NCI-H2107 (cell line): Measurements from ENCODE around the gene RASGRF1.
"Not testable (repeated sequence)": the region's sequence is repeated elsewhere in the genome, so short reads cannot be mapped to it uniquely, and the experiment has no call there.

Source experiments
- DNase-seq: peaks from one replicate; lab custom pipeline; 2025; lab: John Stamatoyannopoulos, UW

Gene RASGRF1, protein sequence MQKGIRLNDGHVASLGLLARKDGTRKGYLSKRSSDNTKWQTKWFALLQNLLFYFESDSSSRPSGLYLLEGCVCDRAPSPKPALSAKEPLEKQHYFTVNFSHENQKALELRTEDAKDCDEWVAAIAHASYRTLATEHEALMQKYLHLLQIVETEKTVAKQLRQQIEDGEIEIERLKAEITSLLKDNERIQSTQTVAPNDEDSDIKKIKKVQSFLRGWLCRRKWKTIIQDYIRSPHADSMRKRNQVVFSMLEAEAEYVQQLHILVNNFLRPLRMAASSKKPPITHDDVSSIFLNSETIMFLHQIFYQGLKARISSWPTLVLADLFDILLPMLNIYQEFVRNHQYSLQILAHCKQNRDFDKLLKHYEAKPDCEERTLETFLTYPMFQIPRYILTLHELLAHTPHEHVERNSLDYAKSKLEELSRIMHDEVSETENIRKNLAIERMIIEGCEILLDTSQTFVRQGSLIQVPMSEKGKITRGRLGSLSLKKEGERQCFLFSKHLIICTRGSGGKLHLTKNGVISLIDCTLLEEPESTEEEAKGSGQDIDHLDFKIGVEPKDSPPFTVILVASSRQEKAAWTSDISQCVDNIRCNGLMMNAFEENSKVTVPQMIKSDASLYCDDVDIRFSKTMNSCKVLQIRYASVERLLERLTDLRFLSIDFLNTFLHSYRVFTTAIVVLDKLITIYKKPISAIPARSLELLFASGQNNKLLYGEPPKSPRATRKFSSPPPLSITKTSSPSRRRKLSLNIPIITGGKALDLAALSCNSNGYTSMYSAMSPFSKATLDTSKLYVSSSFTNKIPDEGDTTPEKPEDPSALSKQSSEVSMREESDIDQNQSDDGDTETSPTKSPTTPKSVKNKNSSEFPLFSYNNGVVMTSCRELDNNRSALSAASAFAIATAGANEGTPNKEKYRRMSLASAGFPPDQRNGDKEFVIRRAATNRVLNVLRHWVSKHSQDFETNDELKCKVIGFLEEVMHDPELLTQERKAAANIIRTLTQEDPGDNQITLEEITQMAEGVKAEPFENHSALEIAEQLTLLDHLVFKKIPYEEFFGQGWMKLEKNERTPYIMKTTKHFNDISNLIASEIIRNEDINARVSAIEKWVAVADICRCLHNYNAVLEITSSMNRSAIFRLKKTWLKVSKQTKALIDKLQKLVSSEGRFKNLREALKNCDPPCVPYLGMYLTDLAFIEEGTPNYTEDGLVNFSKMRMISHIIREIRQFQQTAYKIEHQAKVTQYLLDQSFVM (N-terminal part only)

GRCh38 chr15:79090487-79091203, at the start of gene RASGRF1:
RASGRF1 (minus strand) TSS chr15:79090780; CDS start chr15:79090498, 282 bp downstream.
- no peak for DNase-seq

DNA sequence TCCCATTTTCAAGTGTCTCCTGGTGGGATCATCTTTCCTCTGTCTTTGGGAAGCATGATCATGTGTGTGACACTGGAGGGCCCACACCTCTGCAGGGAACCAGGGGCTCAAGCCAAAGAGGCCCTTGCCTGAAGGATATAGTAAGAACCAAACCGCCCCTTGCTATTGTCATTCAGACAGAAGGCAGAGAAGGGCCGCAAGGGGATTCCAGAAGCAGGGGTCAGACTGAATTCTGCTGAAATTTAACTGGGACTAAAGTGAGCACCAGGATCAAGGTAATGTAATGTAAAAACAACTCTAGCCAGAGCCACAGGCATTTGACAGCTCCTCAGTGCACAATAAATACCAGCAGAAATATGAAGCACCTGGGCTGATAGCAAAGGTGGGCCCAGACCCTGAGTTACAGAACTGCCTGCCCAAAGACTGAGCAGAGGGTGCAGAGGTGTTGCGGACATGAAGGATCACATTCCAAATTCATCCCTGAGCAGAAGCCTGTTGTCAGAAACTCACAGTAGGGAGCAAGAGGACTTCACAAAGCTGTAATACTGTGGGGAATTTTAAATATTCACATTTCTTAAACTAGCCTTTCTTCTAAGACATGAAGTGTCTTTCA, 46.0 kb upstream of the RASGRF1 start:
- no peak for DNase-seq

DNA sequence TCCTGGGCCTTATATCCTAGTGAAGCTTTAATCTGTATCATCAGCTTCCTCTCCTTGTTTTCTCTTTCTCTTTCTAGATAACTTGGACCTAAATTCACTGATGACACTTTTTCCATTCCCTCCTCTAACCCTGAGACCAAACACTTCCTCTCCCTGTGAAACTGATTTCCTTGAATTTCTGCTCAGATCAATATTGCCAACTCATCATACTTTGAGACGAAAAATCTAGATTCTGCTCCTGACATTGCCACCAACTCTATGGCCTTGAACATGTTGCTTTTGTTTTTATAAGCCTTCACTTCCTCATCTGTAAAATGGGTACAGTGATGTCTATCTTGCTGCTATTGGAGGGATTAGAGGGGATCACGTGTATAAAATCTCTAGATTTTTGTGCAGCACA, 42.7 kb upstream of the RASGRF1 start:
- DNase-seq, result no peak

DNA sequence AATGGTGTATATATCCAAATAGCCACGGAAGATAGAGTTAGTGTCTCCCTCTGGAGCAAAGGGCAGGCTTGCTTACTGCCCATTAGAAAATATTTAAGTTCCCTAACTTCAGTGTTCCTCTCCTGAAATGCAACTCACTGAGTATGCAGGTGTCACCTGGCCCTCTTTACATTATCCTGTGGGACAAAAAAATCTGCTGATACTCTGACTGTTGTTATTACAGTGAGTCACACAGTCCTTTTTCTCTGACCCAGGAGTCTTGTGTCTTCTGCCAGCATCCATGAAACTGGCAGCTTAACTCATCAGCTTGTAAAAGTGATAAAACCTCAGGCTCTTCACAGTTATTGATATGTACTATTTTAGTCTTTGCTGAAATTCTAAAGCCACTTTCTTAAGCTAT, 42.2 kb upstream of the RASGRF1 start:
- DNase-seq, result no peak

- DNase-seq, result no peak
These were observed 41.8 kb upstream of the RASGRF1 start for GRCh38 chr15:79132361-79132760.

- no peak for DNase-seq
These were observed 40.1 kb upstream of the RASGRF1 start for GRCh38 chr15:79130535-79131130.

GRCh38 chr15:79129235-79129634, 38.7 kb upstream of the RASGRF1 start:
- DNase-seq, result no peak

DNA sequence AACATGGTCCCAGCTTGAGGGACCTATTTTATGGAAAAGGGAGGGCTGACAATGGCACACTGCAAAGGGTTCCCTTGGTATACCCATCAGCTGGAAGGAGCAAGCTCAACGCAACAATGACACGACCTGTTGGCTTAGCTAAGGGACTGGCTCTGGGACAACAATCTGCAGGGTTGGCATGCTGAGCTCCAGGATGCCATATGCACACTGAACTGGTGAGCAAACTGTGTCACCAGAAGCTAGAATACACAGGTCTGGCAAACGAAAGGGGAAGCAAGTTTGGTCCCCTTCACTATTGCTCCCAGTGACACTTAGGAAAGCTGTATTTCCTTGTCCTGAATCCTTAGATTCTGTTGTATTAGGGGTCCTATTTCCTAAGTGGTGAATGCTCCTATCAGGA, 38.0 kb upstream of the RASGRF1 start:
- DNase-seq, result no peak

- DNase-seq, result no peak
These were observed 33.8 kb upstream of the RASGRF1 start for GRCh38 chr15:79124388-79124787.

- no peak for DNase-seq
These were observed 32.4 kb upstream of the RASGRF1 start for GRCh38 chr15:79122991-79123390.

GRCh38 chr15:79122391-79122790, 31.8 kb upstream of the RASGRF1 start:
- no peak for DNase-seq

DNA sequence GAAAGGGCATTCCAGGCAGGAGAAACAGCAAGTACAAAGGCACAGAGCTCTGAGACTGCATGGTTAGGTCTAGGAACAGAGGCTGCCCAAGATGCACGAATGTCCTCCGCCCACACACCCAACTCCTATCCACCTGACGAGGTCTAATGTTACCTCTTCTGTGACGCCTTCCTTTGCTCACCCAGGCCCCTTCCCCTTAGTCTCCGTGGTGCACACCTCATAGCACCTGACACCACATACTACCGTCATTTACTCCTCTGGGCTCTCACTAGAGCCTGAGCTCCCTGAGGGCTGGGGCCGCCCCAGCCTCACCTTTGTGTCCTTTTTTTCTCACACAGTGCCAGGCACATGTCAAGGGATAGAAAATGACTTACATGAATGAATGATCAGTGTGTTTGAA, 31.0 kb upstream of the RASGRF1 start:
- no peak for DNase-seq

- no peak for DNase-seq
These were observed 27.0 kb upstream of the RASGRF1 start for GRCh38 chr15:79117442-79118204.

DNA sequence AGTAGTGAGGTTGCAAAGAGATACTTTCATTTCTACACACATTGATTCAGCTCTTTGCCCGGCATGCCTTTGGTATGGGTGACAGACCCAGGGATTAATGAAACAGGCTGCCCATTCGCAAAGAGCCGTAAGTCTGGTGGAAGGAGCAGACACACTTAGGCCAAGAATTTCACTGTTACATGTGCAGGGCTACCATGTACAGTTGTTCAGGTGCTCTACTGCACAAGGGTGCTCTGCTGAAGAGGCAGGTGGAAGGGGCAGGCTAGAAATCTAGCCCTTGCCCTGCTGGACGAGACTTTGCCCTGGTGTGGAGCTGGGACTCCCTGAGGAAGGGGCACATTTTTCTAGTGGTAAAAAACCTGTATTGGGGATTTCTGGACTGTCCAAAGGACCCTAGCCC, 26.2 kb upstream of the RASGRF1 start:
- DNase-seq, result no peak

- no peak for DNase-seq
These were observed 25.5 kb upstream of the RASGRF1 start for GRCh38 chr15:79115986-79116665.

- DNase-seq, result no peak
These were observed 23.3 kb upstream of the RASGRF1 start for GRCh38 chr15:79113831-79114230.

DNA sequence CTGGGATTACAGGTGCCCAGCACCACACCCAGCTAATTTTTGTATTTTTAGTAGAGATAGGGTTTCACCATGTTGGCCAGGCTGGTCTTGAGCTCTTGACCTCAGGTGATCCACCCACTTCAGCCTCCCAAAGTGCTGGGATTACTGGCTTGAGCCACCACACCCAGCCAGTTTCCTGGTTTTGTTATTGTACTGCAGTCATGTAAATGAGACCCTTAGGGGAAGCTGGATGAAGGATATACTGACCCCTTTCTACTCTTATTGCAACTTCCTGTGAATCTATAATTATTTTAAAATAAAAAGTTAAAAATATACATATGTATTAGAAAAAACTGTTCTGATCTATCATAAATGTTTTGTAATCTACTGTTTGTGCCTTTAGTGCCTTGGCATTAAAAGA, 20.8 kb upstream of the RASGRF1 start:
- not testable (repeated sequence) for DNase-seq

GRCh38 chr15:79105141-79105540, 14.6 kb upstream of the RASGRF1 start:
- DNase-seq, result no peak

- DNase-seq, result no peak
These were observed 12.0 kb upstream of the RASGRF1 start for GRCh38 chr15:79102595-79102994.
